ENCODE measurements around the gene ATP5PO.
"Not testable (repeated sequence)": the region's sequence is repeated elsewhere in the genome, so short reads cannot be mapped to it uniquely, and the experiment has no call there.

ATP5PO gene

DNA sequence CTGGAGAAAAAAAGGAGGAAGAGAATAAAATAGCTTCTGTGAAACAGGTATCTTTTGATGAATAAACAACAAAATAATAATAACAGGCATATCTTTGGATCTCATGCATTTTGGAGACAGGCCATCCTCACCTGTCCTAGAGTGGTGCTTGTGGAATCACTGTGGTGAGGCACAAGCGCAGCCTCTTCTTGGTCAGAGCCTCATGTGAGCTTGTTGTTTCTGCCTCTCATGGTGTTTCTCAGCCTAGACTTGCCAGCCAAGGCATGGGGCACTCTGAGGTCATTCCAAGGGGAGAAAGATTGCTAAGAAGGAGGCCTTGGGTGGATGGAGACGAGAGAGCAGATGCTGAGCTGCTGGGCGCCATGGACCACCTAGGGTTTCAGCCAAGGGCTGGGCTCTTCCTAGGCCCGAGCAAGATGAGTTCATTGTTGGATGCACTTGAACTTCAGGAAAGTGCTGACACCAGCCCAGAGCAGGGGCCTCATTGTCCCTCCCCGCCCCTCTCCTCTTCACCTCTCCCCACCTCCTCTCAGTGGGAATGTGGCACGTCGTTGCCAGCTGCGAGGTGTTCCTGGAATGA, 49.5 kb downstream of the ATP5PO start:
- DNase-seq = no peak

DNA sequence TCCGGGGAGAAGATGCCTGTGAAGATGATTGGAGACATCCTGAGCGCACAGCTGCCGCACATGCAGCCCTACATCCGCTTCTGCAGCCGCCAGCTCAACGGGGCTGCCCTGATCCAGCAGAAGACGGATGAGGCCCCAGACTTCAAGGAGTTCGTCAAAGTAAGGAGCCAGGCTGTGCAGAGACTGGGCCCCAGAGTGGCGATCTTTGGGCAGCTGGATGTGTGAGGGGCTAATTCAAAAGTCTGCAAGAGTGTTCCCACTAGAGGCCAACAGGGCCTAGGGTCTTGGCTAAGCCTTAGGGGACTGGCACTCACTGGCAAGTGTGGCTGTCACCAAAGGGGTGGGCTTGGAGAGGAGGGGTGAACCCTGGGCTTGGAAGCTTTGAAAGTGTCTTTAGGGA, 50.4 kb downstream of the ATP5PO start:
- no peak for DNase-seq

DNA sequence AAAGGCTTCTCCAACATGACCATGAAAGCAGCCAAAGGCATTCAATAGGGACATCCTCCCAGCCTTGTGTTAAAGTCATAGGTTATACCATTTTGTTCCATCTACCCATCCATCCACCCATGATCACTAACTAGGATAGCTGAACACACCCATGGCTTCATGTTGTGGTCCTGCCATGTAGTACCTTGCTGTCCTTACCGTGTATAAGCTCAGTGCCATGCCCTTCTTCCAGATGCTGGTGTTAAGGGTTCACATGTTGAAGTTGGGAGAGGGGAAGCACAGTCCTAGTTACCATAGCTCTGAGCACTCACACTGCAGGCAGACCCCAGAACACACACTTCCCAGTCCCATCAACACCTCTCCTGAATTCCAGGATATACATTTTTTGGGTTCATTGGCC, 51.5 kb downstream of the ATP5PO start:
- no peak for DNase-seq

DNA sequence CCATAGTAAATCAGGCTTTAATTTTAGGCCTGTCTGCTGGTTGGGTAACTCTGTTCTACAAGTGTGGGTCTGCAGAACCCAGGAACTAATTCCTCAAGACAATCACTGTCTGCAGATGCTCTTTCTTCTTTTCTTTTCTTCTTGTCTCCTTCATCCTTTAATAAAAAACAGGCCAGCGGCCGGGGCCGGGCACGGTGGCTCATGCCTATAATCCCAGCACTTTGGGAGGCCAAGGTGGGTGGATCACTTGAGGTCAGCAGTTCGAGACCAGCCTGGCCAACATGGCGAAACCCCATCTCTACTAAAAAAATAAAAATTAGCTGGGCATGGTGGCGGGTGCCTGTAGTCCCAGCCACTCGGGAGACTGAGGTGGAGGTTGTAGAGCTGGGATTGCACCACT, 52.4 kb downstream of the ATP5PO start:
- DNase-seq = not testable (repeated sequence)

DNA sequence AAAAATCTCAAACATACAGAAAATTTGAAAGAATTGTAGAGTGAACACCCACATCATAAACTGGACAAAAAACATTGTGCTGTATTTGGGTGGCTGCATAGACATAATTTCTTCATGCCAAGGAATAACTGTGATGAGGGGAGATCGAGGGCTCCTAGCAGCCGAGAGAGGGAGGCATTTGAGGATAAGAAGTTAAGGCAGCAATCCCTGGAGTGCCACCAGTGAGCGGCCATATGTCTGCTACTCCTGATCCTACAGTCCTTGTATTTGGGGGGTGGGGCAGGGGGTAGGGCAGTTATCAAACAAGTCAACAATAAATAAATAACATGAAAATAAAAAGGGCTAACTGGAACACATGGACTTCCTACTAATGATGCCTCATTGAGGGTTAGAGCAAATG, 54.5 kb downstream of the ATP5PO start:
- DNase-seq = no peak

DNA sequence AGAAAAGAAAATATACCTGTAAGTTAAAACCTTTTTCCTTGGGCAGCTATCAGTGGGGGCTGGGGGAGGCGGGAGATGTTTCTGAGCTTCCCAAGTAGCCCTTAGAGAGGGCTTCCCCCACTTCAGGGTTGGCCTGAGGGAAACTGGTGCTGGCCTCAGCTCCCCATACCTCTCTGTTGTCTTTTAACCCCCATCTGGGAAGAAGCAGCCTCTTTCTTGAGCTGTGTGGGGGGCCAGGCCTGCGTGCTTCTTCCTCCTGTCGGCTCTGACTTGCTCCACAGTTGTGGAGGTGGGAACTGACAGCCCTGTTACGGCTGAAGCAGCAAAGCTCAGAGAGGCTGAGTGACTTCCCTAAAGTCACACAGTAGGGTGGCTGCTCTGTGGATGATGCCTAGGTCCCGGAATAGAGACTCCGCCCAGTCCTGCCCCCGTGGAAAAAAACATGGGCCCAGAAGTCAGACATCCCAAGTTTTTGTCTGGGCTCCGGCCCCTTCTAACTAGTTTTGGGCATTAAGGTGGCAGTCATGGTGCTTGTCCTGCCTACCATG, 55.2 kb downstream of the ATP5PO start:
- DNase-seq = no peak

DNA sequence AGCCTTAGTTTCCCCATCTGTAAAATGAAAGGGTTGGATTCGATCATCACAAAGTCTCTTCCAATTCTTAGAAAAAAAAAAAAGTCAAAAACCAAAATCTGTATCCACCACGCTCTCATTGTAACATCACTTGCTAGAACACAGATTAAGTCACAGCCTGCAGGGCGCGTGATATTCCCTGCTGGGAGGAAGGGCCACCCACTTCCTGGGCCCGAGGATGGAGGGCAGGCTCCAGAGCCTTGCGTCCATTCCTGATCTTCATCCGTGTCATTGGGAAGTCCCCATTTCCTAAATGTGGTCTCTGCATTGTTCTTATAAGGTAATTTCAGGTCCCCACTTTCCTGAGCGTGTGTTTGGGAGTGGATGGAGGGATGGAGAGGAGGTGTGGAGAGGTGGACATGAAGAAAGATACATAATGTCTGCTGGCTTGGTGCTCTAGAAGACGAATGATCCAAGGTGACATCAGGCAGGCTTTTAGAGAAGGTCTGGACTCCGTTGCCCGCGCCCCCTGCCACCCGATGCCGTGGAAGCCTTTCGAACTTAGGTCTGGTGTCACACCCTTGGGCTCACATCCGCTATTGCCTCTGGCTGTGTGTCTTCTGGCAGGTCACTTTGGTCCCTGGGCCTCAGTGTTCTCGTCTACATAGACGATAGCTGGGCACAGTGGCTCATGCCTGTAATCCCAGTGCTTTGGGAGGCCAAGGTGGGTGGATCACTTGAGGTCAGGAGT, 56.1 kb downstream of the ATP5PO start:
- no peak for DNase-seq

DNA sequence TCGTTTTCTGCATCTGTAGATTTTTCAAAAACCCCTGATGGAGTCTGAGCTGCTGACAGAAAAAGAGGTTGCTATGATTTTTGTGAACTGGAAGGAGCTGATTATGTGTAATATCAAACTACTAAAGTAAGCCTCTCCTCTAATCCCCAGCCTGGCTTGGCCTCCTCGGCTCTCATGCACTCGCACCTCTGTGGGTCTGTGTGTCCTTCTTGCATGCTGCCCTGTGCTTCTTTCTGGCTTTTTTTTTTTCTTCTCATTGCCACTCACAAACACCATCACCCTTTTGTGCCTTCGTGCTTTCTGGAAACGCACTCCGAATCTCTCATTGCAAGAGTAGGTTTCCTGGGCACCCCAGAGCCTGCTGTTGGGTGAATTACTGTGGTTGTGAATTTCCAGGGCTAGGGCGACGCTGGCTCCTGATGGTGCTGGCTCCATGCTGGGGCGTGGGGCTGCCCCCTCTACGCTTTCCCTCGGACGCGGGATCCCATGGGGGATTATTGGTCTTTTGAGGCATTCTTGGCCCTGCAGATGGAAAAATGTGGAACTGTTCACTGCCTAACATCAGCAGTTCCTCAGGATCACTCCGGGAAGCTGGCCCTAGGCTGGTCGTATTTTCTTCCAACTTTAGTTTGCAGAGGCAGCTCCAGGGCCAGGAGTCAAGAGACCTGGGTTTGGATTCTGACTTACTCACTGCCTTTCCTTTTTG, 56.8 kb downstream of the ATP5PO start:
- DNase-seq = no peak

DNA sequence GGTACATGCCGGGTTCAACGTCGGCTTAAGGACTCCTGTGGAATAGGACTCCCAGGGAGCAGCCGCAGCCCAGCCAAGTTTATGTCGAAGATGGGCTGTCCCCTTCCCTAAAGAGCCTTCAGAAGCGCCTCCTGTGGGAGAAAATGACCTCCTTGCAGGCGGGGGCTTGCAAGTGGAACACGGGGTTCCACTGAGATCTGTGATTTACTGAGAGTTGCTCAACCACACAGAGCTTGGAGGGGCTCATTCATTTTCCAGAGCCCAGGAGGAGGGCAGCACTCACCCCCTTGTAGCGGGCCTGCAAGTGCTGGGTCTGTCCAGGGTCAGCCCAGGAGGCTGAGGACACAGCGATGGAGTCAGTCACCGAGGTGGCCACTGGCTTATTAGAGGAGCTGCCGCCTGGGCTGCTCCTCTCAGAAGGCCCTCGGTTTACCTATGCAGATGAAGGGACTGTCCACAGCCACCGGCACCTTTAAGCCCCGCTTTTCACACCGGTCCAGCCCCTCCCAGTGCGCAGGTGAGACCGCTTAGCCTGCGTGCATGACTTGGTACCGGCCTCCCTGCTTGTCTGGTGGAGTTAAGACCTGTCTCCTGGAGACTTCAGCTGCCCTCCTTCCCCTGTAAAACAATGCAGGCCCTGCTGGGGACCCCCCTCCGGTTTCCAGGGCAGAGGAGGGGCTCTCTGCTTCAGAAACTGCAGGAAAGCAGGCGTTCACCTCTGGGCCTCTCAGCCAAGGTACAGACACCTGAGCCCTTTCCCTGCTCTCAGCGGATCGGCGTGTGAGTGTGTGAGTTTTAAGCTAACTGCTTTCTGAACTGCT, 57.5 kb downstream of the ATP5PO start:
- no peak for DNase-seq

DNA sequence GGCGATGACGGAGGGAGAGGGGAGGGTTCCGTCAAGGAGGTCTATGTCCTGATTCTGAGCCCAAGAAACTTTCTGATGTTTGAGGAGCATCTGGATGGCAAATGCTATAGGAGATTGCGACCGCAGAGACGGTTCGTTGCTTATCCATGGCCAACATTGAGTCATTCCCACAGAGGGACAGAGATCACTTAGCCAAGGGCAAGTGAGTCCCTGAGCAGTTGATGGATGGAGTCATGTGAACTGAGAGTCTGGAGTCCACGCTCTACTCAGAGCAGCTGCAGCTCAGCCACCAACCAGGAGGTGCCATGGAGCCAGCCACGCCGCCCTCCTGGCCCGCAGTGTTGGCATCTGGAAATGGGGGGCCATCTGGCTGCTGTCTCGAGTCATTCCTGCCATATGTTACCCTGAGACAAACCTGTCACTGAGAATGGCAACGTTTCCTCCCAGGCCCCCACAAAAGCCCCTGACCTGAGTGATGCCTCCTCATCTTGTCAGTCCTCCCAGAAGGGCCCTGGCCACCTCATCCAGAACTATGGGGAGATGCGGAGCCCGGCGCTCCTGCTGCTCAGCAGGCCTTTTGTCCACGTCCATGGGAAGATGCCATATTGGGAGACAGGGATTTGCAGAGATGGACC, 58.6 kb downstream of the ATP5PO start:
- DNase-seq = no peak

DNA sequence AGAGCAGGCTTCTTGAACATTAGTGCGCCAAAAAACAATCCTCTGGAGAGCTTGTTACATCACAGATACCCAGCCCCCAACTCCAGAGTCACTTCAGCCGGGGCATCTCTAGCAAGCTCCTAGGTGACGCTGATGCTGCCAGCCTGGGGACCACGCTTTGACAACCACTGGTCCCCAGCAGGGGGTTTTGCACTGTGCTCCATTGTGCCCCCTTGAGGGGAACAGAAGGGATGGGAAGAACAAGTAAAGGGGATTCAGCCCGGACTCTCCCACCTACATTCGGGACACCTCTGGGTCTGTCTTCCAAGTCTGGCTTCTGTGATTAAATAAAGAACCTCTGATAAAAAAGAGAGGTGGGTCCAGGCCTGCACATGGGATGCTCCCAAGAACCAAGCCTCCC, 60.4 kb downstream of the ATP5PO start:
- DNase-seq = no peak

DNA sequence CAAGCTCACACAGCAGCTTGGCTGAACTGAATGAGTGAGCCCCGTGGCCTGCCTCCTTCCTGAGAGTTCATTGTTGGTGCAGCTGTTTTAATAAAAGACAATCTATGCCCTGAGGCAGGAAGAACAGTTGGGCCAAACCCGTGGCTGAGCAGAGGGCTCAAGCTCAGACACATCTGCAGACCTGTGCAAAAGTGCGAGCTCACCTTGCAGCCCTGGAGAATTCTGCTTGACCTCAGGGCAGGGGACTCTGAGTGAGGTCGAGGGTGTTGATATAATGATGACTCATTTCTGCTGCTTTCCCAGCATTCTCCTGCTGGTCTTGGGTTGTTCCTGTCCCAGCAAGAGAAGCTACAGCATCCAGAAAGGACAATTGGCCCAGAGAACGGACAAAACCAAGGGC, 61.0 kb downstream of the ATP5PO start:
- no peak for DNase-seq
